Measurements from ENCODE around the gene CC2D1A. TPM values are rescaled to one million over a fixed set of nuclear protein-coding genes. Genes with fewer than 3 reads are reported as not detected.
"Not testable (repeated sequence)": the region's sequence is repeated elsewhere in the genome, so short reads cannot be mapped to it uniquely, and the experiment has no call there.

The CC2D1A gene
- total RNA-seq, 2 experiments from 2014 or later: 16.4 to 16.9 TPM

- H3K27me3 ChIP-seq (ENCODE audit: control insufficient read depth in 1 of 2, insufficient read depth in 2 of 2, low read length in 2 of 2): no peaks in the 10 kb centered on the region
- H3K36me3 ChIP-seq (ENCODE audit: insufficient read depth, low read length): peaks cover 45% of the 10 kb centered on the region
- H3K27ac Mint-ChIP-seq: no peak overlapping the region
- TF ChIP-seq CTCF (IDR thresholded peaks at IDR 0.05): no peak
- intact Hi-C loops (cut with DNase I, micrococcal nuclease): no loop called here
- no peak overlapping the region for H3K27ac ChIP-seq (ENCODE audit: low read depth in 1 of 2, low read length in 2 of 2)
- no peak overlapping the region for H3K4me3 ChIP-seq (ENCODE audit: low read length)
- no peak for DNase-seq
- peaks cover 8% of the 10 kb centered on the region for H3K4me1 Mint-ChIP-seq (ENCODE audit: low read depth)
- no peaks in the 10 kb centered on the region for H3K9me3 Mint-ChIP-seq
- H3K4me3 Mint-ChIP-seq: no peak overlapping the region
- no peaks in the 10 kb centered on the region for H3K27me3 Mint-ChIP-seq
- peaks cover 15% of the 10 kb centered on the region for H3K4me1 ChIP-seq (ENCODE audit: insufficient read depth, low read length)
- peaks cover 47% of the 10 kb centered on the region for H3K36me3 Mint-ChIP-seq (ENCODE audit: low read depth)
- ChIA-PET CTCF (no interaction called here), POLR2A (interaction anchor here (0.8 kb wide), 1 partner anchor 12 kb away, joined by 4 read pairs; no protein-coding TSS in a partner anchor)
- ATAC-seq (ENCODE audit: poor library complexity): no peak
- no peaks in the 10 kb centered on the region for H3K9me3 ChIP-seq (ENCODE audit: control insufficient read depth in 1 of 2, insufficient read depth in 1 of 2, low read length in 2 of 2)
Observed at GRCh38 chr19:13972368-13973155, 66.6 kb downstream of the CC2D1A start.

DNA sequence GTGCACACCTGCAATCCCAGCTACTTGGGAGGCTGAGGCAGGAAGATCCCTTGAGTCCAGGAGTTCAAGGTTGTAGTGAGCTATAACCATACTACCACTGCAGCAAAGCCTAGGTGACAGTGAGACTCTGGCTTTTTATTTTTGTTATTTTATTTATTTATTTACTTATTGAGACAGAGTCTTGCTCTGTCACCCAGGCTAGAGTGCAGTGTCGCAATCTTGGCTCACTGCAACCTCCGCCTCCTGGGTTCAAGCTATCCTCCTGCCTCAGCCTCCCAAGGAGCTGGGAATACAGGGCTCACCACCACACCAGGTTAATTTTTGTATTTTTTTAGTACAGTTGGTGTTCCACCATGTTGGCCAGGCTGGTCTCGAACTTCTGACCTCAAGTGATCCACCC is 67.5 kb downstream of the CC2D1A start:
- Mint-ChIP-seq H3K27ac (peak overlapping the region; percentile 60), H3K36me3 (ENCODE audit: low read depth) (peaks cover 46% of the 10 kb centered on the region)
- H3K9me3 Mint-ChIP-seq; ATAC-seq (ENCODE audit: poor library complexity); H3K4me3 ChIP-seq (ENCODE audit: low read length); H3K4me1 Mint-ChIP-seq (ENCODE audit: low read depth); H3K4me3 Mint-ChIP-seq; H3K27me3 Mint-ChIP-seq; CTCF ChIA-PET; intact Hi-C loops (cut with DNase I, micrococcal nuclease); DNase-seq; H3K27ac ChIP-seq (ENCODE audit: low read depth in 1 of 2, low read length in 2 of 2); H3K9me3 ChIP-seq (ENCODE audit: control insufficient read depth in 1 of 2, insufficient read depth in 1 of 2, low read length in 2 of 2); H3K27me3 ChIP-seq (ENCODE audit: control insufficient read depth in 1 of 2, insufficient read depth in 2 of 2, low read length in 2 of 2): not testable (repeated sequence)
- H3K4me1 ChIP-seq (ENCODE audit: insufficient read depth, low read length): peaks cover 20% of the 10 kb centered on the region
- POLR2A ChIA-PET: interaction anchor here (0.6 kb wide), 1 partner anchor 22 kb away, joined by 4 read pairs; no protein-coding TSS in a partner anchor
- peaks cover 43% of the 10 kb centered on the region for H3K36me3 ChIP-seq (ENCODE audit: insufficient read depth, low read length)

GRCh38 chr19:13974073-13974472 is 68.1 kb downstream of the CC2D1A start:
- POLR2A ChIA-PET: interaction anchor here (0.6 kb wide), 1 partner anchor 21 kb away, joined by 4 read pairs; no protein-coding TSS in a partner anchor

More at GRCh38 chr19:13974073-13974472, 68.1 kb downstream of the CC2D1A start:
- H3K27me3 ChIP-seq (ENCODE audit: control insufficient read depth in 1 of 2, insufficient read depth in 2 of 2, low read length in 2 of 2): no peaks in the 10 kb centered on the region
- TF ChIP-seq CTCF (IDR thresholded peaks at IDR 0.05): no peak
- peaks cover 41% of the 10 kb centered on the region for H3K36me3 Mint-ChIP-seq (ENCODE audit: low read depth)
- CTCF ChIA-PET: no interaction called here
- H3K4me3 Mint-ChIP-seq: peak overlapping the region; percentile 26
- no peaks in the 10 kb centered on the region for H3K9me3 ChIP-seq (ENCODE audit: control insufficient read depth in 1 of 2, insufficient read depth in 1 of 2, low read length in 2 of 2)
- DNase-seq: peak in 11 of 14 experiments; percentile 28 to 76 (median 47)
- H3K4me3 ChIP-seq (ENCODE audit: low read length): no peak overlapping the region
- H3K27ac ChIP-seq (ENCODE audit: low read depth in 1 of 2, low read length in 2 of 2): no peak overlapping the region
- peaks cover 22% of the 10 kb centered on the region for H3K4me1 ChIP-seq (ENCODE audit: insufficient read depth, low read length)
- H3K4me1 Mint-ChIP-seq (ENCODE audit: low read depth): peaks cover 8% of the 10 kb centered on the region
- peak overlapping the region; percentile 60 for H3K27ac Mint-ChIP-seq
- peak; percentile 96 for ATAC-seq (ENCODE audit: poor library complexity)
- peaks cover 37% of the 10 kb centered on the region for H3K36me3 ChIP-seq (ENCODE audit: insufficient read depth, low read length)
- H3K27me3 Mint-ChIP-seq: no peaks in the 10 kb centered on the region
- intact Hi-C loops (cut with DNase I, micrococcal nuclease): no loop called here
- H3K9me3 Mint-ChIP-seq: no peaks in the 10 kb centered on the region
